Sigmoid colon (tissue), 7 donors: ENCODE measurements around the gene MAZ. TPM values are rescaled to one million over a fixed set of nuclear protein-coding genes. Genes with fewer than 3 reads are reported as not detected.
"Not testable (repeated sequence)": the region's sequence is repeated elsewhere in the genome, so short reads cannot be mapped to it uniquely, and the experiment has no call there.

Source experiments
- DNase-seq: peaks from one replicate; pipeline ENCODE4 v3.0.0-alpha.2; 2019
- H3K27ac ChIP-seq, 4 donors: fragments of 200-600 bp; sonication (generic); one replicate each; pipeline ENCODE4 v1.5.1; 2016 to 2019; ENCODE audit warnings: mild to moderate bottlenecking in 1 of 4
- H3K27me3 ChIP-seq, 3 donors: fragments of 200-600 bp; sonication (generic); one replicate each; pipeline ENCODE4 v1.5.1; 2019; ENCODE audit warnings: mild to moderate bottlenecking in 1 of 3
- H3K36me3 ChIP-seq, 4 donors: fragments of 200-600 bp; sonication (generic); one replicate each; pipeline ENCODE4 v1.5.1; 2016 to 2019
- H3K4me1 ChIP-seq, 4 donors: fragments of 200-600 bp; sonication (generic); one replicate each; pipeline ENCODE4 v1.5.1; 2017 to 2019
- H3K4me3 ChIP-seq, 4 donors: fragments of 200-600 bp; sonication (generic); one replicate each; pipeline ENCODE4 v1.5.1; 2017 to 2019; ENCODE audit warnings: mild to moderate bottlenecking in 2 of 4, moderate library complexity in 1 of 4
- H3K9me3 ChIP-seq, 4 donors: fragments of 200-600 bp in 3 of 4; sonication (generic) in 3 of 4; one replicate each; pipeline versions ENCODE4 v1.5.1 to v1.6.1; 2013 to 2019
- EP300 ChIP-seq, 4 donors: sonication (generic); formaldehyde crosslinking; IDR thresholded peaks; one replicate each; pipeline ENCODE4 v1.6.1; 2017; ENCODE audit warnings: antibody characterized with exemption in 4 of 4
- POLR2A ChIP-seq, 2 donors: fragments of 450-650 bp; IDR thresholded peaks; one replicate each; pipeline ENCODE4 v1.6.1; 2016; ENCODE audit warnings: antibody characterized with exemption in 2 of 2, mild to moderate bottlenecking in 2 of 2, moderate library complexity in 2 of 2
- POLR2AphosphoS5 ChIP-seq, 4 donors: sonication (generic); formaldehyde crosslinking; IDR thresholded peaks; one replicate each; pipeline ENCODE4 v1.6.1; 2017; ENCODE audit warnings: antibody characterized with exemption in 4 of 4
- WGBS, 2 donors: extraction: QIAGEN DNeasy Blood & Tissue Kit; methylation state at CpG; one replicate each; pipeline ENCODE4 v1.1.7; 2013; 5-methylcytosine and 5-hydroxymethylcytosine counted together
- intact Hi-C: fragments of 100-400 bp; cut with DNase I; formaldehyde crosslinking; loops from one replicate; pipeline ENCODE4 v1.15.1; 2023
- polyA plus RNA-seq, 3 donors: library from polyadenylated mRNA; stranded (reverse); fragments of 200-250 nt; gene quantifications; one replicate each; pipeline ENCODE4 v1.2.3, GENCODE V29; 2013
- total RNA-seq, 4 donors: library from RNA; depleted of rRNA; stranded (reverse); fragments of >200 nt; gene quantifications; one replicate each; pipeline ENCODE4 v1.1.0, GENCODE V29; 2016
- TF ChIP-seq, protein P1 (sequence below), 4 experiments: fragments of 450-650 bp in 3 of 4; fragments of 200-600 bp in 1 of 4; IDR thresholded peaks; one replicate each; pipeline ENCODE4 v1.5.1; 2016 to 2019; ENCODE audit warnings: antibody characterized with exemption in 4 of 4, mild to moderate bottlenecking in 3 of 4, moderate library complexity in 2 of 4
- donor health status: healthy with polysubstance abuse.
- donor health status: Bipolar disorder and iron deficiency.
- donor health status: healthy.

Gene MAZ
- total and polyA plus RNA-seq, 7 donors = 59.6 to 226 (median 102) TPM

DNA sequence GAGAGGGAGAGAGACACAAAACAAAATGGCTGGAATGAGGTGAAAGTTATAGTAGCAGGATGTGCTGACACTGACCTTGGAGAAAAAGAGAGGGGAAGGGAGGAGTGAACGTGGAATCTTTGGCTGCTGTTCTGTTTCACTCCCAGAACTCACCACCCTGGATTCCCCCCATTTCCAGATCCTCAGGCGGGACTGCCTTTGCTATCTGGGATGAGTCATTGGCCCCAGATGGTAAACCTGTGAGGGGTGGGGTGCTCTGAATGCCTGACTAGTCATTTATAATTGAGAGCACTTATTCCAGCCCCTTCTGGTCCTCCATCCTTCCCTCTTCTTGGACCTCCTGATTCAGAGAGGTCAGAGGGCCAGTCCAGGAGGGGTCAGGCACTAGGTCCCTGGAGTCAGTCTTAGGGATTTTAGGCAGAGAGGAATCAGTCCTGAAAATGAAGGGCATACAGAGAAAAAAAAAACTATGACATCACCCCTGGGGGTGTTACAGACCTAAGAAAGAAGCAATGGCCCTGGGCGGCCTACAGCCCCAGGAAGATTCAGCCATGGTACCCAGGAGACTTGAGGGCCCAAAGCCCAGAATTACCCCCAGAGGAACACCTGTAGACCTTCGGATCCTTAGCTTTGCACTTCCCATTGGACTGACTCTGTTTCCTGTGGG lies 30.5 kb upstream of the MAZ start:
- DNase-seq = no peak
- intact Hi-C loops = no loop called here
- Histone ChIP-seq H3K9me3 (no peaks in the 10 kb centered on the region), H3K4me3 (no peak overlapping the region), H3K27ac (no peak overlapping the region), H3K4me1 (no peaks in the 10 kb centered on the region), H3K36me3 (no peaks in the 10 kb centered on the region), H3K27me3 (no peaks in the 10 kb centered on the region)
- no peak for TF ChIP-seq POLR2AphosphoS5 (IDR thresholded peaks at IDR 0.05)
- TF ChIP-seq EP300 (IDR thresholded peaks at IDR 0.05) = no peak
- TF ChIP-seq, protein P1, sequence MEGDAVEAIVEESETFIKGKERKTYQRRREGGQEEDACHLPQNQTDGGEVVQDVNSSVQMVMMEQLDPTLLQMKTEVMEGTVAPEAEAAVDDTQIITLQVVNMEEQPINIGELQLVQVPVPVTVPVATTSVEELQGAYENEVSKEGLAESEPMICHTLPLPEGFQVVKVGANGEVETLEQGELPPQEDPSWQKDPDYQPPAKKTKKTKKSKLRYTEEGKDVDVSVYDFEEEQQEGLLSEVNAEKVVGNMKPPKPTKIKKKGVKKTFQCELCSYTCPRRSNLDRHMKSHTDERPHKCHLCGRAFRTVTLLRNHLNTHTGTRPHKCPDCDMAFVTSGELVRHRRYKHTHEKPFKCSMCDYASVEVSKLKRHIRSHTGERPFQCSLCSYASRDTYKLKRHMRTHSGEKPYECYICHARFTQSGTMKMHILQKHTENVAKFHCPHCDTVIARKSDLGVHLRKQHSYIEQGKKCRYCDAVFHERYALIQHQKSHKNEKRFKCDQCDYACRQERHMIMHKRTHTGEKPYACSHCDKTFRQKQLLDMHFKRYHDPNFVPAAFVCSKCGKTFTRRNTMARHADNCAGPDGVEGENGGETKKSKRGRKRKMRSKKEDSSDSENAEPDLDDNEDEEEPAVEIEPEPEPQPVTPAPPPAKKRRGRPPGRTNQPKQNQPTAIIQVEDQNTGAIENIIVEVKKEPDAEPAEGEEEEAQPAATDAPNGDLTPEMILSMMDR (IDR thresholded peaks at IDR 0.05) = no peak
- no peak for TF ChIP-seq POLR2A (IDR thresholded peaks at IDR 0.05)
- 66 to 75% methylated on average over 4 of the region's 4 CpGs for WGBS, 2 donors

DNA sequence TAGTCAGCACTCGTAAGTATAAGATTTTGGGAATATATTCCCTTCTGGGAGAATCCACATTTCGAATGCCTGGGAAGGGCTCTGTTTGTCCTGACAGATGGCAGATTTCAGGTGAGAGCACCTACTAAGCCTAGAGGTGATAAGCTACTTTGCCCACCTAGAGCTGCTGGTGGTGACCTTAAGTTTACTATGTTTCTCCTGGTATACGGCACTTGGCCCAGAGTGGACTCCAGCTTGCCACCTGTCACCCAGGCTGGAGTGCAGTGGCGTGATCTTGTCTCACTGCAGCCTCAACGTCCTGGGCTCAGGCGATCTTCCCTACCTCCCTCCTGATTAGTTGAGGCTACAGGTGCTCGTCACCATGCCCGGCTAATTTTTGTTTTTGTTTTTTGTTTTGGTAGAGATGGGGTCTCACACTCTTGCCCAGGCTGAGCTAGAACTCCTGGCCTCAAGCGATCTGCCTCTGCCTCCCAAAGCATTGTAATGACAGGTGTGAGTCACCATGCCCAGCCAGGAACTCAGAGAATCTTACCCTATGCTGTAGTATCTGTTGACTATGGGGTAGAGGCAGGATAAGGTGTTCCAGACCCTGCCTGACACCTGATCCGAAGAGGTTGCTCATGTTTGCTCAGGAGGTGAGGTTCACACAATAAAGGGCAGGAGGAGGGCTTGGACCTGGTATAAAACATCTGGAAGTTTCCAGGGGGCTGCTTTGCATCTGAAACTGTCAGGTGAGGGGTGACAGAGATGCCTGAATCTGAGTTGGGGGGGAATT lies 28.6 kb upstream of the MAZ start, which contains the start of gene ZG16:
Gene ZG16 (plus strand): TSS at position 681 of the 775 bp plus-strand sequence. CDS start 1,011 bp downstream, outside the sequence.
- Histone ChIP-seq H3K36me3 (no peaks in the 10 kb centered on the region), H3K27ac (no peak within 1 kb of the TSS), H3K4me3 (no peak within 1 kb of the TSS), H3K27me3 (no peaks in the 10 kb centered on the region), H3K4me1 (no peaks in the 10 kb centered on the region), H3K9me3 (no peaks in the 10 kb centered on the region)
- WGBS, 2 donors = 64 to 83% methylated on average over 10 of the region's 10 CpGs
- TF ChIP-seq, protein P1 (IDR thresholded peaks at IDR 0.05) = no peak
- TF ChIP-seq POLR2AphosphoS5 (IDR thresholded peaks at IDR 0.05) = no peak
- no peak for TF ChIP-seq POLR2A (IDR thresholded peaks at IDR 0.05)
- no peak for TF ChIP-seq EP300 (IDR thresholded peaks at IDR 0.05)
- DNase-seq = no peak
- intact Hi-C loops = no loop called here

DNA sequence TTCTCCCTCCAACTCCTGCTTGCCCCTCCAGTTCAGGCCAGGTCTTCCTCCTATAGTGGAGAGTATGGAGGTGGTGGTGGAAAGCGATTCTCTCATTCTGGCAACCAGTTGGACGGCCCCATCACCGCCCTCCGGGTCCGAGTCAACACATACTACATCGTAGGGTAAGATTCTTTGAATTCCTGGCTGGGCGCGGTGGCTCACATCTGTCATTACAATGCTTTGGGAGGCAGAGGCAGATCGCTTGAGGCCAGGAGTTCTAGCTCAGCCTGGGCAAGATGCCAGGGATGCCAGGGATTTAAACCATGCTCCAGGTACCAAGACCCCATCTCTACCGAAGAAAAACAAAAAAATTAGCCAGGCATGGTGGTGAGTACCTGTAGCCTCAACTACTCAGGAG lies 26.9 kb upstream of the MAZ start:
- intact Hi-C loops = no loop called here
- H3K4me1 ChIP-seq = no peaks in the 10 kb centered on the region
- no peak for TF ChIP-seq POLR2A (IDR thresholded peaks at IDR 0.05)
- TF ChIP-seq, protein P1 (IDR thresholded peaks at IDR 0.05) = no peak
- TF ChIP-seq POLR2AphosphoS5 (IDR thresholded peaks at IDR 0.05) = no peak
- no peak for TF ChIP-seq EP300 (IDR thresholded peaks at IDR 0.05)
- no peak overlapping the region for H3K4me3 ChIP-seq
- H3K36me3 ChIP-seq = no peaks in the 10 kb centered on the region
- H3K9me3 ChIP-seq = no peaks in the 10 kb centered on the region
- H3K27ac ChIP-seq = no peak overlapping the region
- DNase-seq = no peak
- WGBS, 2 donors = 79 to 83% methylated on average over 10 of the region's 10 CpGs
- H3K27me3 ChIP-seq = no peaks in the 10 kb centered on the region

DNA sequence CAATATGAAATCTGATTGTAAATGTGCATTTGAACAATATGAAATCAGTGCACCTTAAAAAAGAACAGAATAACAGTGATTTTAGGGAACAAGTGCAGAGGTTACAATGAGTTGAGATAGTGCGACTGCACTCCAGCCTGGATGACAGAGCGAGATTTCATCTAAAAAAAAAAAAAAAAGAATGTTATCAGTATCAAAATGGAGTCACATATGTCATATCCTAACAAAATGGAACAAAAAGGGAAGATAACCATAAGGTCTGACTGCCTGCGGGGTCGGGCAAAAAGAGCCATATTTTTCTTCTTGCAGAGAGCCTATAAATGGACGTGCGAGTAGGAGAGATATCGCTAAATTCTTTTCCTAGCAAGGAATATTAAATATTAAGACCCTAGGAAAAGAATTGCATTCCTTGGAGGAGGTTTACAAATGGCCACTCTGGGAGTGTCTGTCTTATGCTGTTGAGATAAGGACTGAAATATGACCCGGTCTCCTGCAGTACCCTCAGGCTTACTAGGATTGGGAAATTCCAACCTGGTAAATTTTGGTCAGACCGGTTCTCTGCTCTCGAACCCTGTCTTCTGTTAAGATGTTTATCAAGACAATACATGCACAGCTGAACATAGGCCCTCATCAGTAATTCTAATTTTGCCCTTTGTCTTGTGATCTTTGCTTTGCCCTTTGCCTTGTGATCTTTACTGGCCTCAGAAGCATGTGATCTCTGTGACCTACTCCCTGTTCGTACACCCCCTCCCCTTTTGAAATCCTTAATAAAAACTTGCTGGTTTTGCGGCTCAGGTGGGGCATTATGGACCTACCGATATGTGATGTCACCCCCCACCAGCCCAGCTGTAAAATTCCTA lies 23.0 kb upstream of the MAZ start:
- not testable (repeated sequence) for DNase-seq, H3K36me3 ChIP-seq, H3K27ac ChIP-seq, H3K27me3 ChIP-seq, H3K9me3 ChIP-seq, H3K4me3 ChIP-seq
- WGBS, 2 donors = 88 to 89% methylated on average over 13 of the region's 13 CpGs
- peaks cover 0 to 11% (median 0%) of the 10 kb centered on the region in 4 donors for H3K4me1 ChIP-seq
- intact Hi-C loops = loop anchor here (10.0 kb wide), 1 partner anchor 61 kb away; no protein-coding TSS in a partner anchor
